ENCODE data around the gene PTGFRN. TPM values are rescaled to one million over a fixed set of nuclear protein-coding genes. Genes with fewer than 3 reads are reported as not detected.

The PTGFRN gene
- total and polyA plus RNA-seq, 4 donors = 5.4 to 12.6 (median 7.2) TPM

DNA sequence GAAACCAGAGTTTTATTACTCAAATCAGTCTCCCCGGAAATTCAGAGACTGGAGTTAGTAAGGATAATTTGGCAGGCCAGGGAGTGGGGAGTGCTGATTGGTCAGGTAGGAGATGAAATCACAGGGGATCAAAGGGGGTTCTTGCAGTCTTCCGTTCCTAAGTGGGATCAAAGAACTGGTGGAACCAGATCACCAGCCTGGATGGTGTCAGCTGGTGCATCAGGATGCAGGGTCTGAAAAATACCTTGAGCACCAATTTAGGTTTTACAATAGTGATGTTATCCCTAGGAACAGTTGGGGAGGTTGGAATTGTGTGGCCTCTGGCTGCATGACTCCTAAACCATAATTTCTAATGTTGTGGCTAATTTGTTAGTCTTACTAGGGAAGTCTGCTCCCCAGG is 90.4 kb downstream of the PTGFRN start:
- no peaks in the 10 kb centered on the region for H3K9me3 ChIP-seq (ENCODE audit: control insufficient read depth in 4 of 4, low read length in 3 of 4)
- H3K4me1 ChIP-seq (ENCODE audit: control insufficient read depth in 4 of 4, insufficient read depth in 4 of 4, low read length in 3 of 4) = no peaks in the 10 kb centered on the region
- no peak overlapping the region for H3K27ac ChIP-seq (ENCODE audit: low read depth in 1 of 2, low read length in 2 of 2)
- WGBS = 93% methylated on average over 2 of the region's 2 CpGs
- no peak overlapping the region for H3K9ac ChIP-seq (ENCODE audit: low read depth in 1 of 2, low read length in 2 of 2)
- TF ChIP-seq HNF4A (conservative IDR thresholded peaks at IDR 0.05) (no peak), SP1 (IDR thresholded peaks at IDR 0.05) (no peak), RXRA (IDR thresholded peaks at IDR 0.05) (no peak), YY1 (IDR thresholded peaks at IDR 0.05) (no peak), FOXA2 (IDR thresholded peaks at IDR 0.05) (no peak)
- TF ChIP-seq, protein P1, sequence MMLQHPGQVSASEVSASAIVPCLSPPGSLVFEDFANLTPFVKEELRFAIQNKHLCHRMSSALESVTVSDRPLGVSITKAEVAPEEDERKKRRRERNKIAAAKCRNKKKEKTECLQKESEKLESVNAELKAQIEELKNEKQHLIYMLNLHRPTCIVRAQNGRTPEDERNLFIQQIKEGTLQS (IDR thresholded peaks at IDR 0.05) = no peak
- H3K4me3 ChIP-seq (ENCODE audit: low read depth in 1 of 3, low read length in 3 of 3) = no peak overlapping the region
- no peaks in the 10 kb centered on the region for H3K36me3 ChIP-seq (ENCODE audit: control insufficient read depth in 4 of 4, insufficient read depth in 3 of 4, low read depth in 1 of 4, low read length in 3 of 4)
- H3K27me3 ChIP-seq (ENCODE audit: control insufficient read depth in 4 of 4, insufficient read depth in 4 of 4, low read length in 3 of 4) = no peaks in the 10 kb centered on the region
- no peak for DNase-seq (ENCODE audit: low spot score)

DNA sequence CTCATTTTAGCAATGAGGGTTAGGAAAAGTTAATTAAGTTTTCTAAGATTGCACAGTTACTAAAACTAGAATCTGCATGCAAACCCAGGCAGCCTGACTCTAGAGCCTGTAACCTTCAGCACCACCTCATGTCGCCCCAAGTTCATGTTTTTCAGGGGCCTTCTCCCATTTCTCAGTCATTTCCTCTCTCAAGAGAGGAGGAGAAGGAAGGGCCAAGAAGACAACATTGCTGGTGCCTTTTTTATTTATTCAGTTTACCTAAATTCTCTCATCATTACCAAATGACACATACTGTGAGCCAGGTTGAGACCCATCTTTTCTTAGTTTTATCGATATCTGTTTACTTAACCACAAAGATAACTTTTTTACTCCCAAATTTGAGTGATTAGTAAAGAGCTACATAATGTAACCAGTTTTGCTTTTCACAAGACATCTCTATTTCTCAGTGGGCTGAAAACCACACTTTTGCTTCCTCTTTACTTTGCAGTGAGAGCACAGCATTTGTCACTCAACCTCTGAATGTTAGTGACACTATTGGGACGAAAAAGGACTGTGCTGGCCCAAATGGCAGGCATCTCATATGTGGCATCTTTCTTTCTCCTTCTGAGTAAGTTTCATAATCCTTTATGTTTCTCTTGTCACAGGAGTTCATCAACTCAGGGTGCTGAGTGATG is 91.7 kb downstream of the PTGFRN start, which contains the start of gene CD101:
CD101 (plus strand) TSS at position 507 of the 674 bp plus-strand sequence; CDS start at position 565, 58 bp downstream.
- no peak for DNase-seq (ENCODE audit: low spot score)
- TF ChIP-seq, protein P2, sequence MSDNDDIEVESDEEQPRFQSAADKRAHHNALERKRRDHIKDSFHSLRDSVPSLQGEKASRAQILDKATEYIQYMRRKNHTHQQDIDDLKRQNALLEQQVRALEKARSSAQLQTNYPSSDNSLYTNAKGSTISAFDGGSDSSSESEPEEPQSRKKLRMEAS (IDR thresholded peaks at IDR 0.05) = no peak
- TF ChIP-seq RAD21 (IDR thresholded peaks at IDR 0.05) (no peak), CTCF (IDR thresholded peaks at IDR 0.05; ENCODE audit: low read depth, low read length, missing input control) (no peak), YY1 (IDR thresholded peaks at IDR 0.05) (no peak), NR2F2 (IDR thresholded peaks at IDR 0.05) (no peak), TAF1 (conservative IDR thresholded peaks at IDR 0.05) (no peak)
- no peaks in the 10 kb centered on the region for H3K36me3 ChIP-seq (ENCODE audit: control insufficient read depth in 4 of 4, insufficient read depth in 3 of 4, low read depth in 1 of 4, low read length in 3 of 4)
- H3K27ac ChIP-seq (ENCODE audit: low read depth in 1 of 2, low read length in 2 of 2) = no peak within 1 kb of the TSS
- H3K4me3 ChIP-seq (ENCODE audit: low read depth in 1 of 3, low read length in 3 of 3) = no peak within 1 kb of the TSS
- H3K4me1 ChIP-seq (ENCODE audit: control insufficient read depth in 4 of 4, insufficient read depth in 4 of 4, low read length in 3 of 4) = no peaks in the 10 kb centered on the region
- H3K9me3 ChIP-seq (ENCODE audit: control insufficient read depth in 4 of 4, low read length in 3 of 4) = no peaks in the 10 kb centered on the region
- H3K27me3 ChIP-seq (ENCODE audit: control insufficient read depth in 4 of 4, insufficient read depth in 4 of 4, low read length in 3 of 4) = no peaks in the 10 kb centered on the region
- H3K9ac ChIP-seq (ENCODE audit: low read depth in 1 of 2, low read length in 2 of 2) = no peak within 1 kb of the TSS
- WGBS = 82% methylated on average over 3 of the region's 3 CpGs

- no peak for DNase-seq (ENCODE audit: low spot score)
- 89% methylated on average over 2 of the region's 2 CpGs for WGBS
- H3K27ac ChIP-seq (ENCODE audit: low read depth in 1 of 2, low read length in 2 of 2) = no peak overlapping the region
- H3K27me3 ChIP-seq (ENCODE audit: control insufficient read depth in 4 of 4, insufficient read depth in 4 of 4, low read length in 3 of 4) = no peaks in the 10 kb centered on the region
- H3K4me3 ChIP-seq (ENCODE audit: low read depth in 1 of 3, low read length in 3 of 3) = no peak overlapping the region
- H3K4me1 ChIP-seq (ENCODE audit: control insufficient read depth in 4 of 4, insufficient read depth in 4 of 4, low read length in 3 of 4) = peaks cover 0 to 4% (median 0%) of the 10 kb centered on the region in 4 donors
- TF ChIP-seq, protein P2 (IDR thresholded peaks at IDR 0.05) = no peak
- TF ChIP-seq HNF4A (conservative IDR thresholded peaks at IDR 0.05) (no peak), ZBTB33 (IDR thresholded peaks at IDR 0.05) (no peak), TAF1 (conservative IDR thresholded peaks at IDR 0.05) (no peak), NR2F2 (IDR thresholded peaks at IDR 0.05) (no peak), FOXA1 (IDR thresholded peaks at IDR 0.05) (no peak), FOXA2 (IDR thresholded peaks at IDR 0.05) (no peak), YY1 (IDR thresholded peaks at IDR 0.05) (no peak)
- TF ChIP-seq, protein P1 (IDR thresholded peaks at IDR 0.05) = no peak
- no peak overlapping the region for H3K9ac ChIP-seq (ENCODE audit: low read depth in 1 of 2, low read length in 2 of 2)
- H3K36me3 ChIP-seq (ENCODE audit: control insufficient read depth in 4 of 4, insufficient read depth in 3 of 4, low read depth in 1 of 4, low read length in 3 of 4) = no peaks in the 10 kb centered on the region
- H3K9me3 ChIP-seq (ENCODE audit: control insufficient read depth in 4 of 4, low read length in 3 of 4) = no peaks in the 10 kb centered on the region
Observed at GRCh38 chr1:117003223-117003875, 93.6 kb downstream of the PTGFRN start.
